Memory B cell (primary cell): ENCODE results near the gene TMEM63B.

Experiments used
- ATAC-seq: fragments of 150-1000 bp; cut with Tn5 transposase; 2 replicates; pipeline ENCODE4 v1.10.0; 2021; ENCODE audit warnings: low read depth, mild to moderate bottlenecking, moderate library complexity
- DNase-seq, 2 donors: peaks; one replicate each; pipeline ENCODE4 v3.0.0; 2022; ENCODE audit warnings: low spot score in 2 of 2
- H3K27ac Mint-ChIP-seq: one replicate; pipeline ENCODE4 v1.8.0; 2022; ENCODE audit warnings: mild to moderate bottlenecking, moderate library complexity, mixed read lengths
- H3K27me3 Mint-ChIP-seq: one replicate; pipeline ENCODE4 v1.8.0; 2022; ENCODE audit warnings: mixed read lengths
- H3K36me3 Mint-ChIP-seq: one replicate; pipeline ENCODE4 v1.8.0; 2022; ENCODE audit warnings: mild to moderate bottlenecking, mixed read lengths
- H3K4me1 Mint-ChIP-seq: one replicate; pipeline ENCODE4 v1.8.0; 2022; ENCODE audit warnings: mixed read lengths
- H3K4me3 Mint-ChIP-seq: one replicate; pipeline ENCODE4 v1.8.0; 2022; ENCODE audit warnings: mild to moderate bottlenecking, moderate library complexity, mixed read lengths
- H3K9me3 Mint-ChIP-seq: one replicate; pipeline ENCODE4 v1.8.0; 2022; ENCODE audit warnings: mixed read lengths

TMEM63B gene

DNA sequence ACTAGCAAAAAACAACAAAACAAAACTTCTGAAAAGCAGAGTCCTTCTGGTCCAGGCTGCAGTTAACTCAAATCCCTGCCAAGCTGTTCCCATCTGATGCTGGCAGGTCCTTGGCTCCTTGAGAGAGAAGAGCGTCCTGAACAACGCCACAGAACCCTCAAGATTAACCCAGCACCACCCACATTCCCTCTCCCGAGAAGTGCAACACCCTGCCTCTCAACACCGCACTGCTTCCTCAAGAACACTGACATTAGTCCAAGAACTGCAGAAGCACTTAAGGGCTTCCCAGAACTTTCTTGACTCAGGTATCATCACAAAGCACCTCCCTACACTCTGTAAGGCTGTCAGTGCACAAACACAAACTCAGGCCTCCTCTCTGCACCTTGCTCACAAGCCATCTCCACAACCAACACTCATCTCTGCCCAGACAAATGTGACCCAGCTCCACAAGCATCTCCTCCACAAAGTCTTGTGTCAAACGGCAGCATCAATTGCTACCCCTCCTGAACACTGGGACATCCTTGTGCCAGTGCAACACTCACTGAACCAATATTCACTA, 7.6 kb upstream of the TMEM63B start:
- Mint-ChIP-seq H3K9me3 (no peaks in the 10 kb centered on the region), H3K36me3 (peaks cover 11% of the 10 kb centered on the region), H3K4me3 (no peak overlapping the region), H3K4me1 (peaks cover 39% of the 10 kb centered on the region), H3K27me3 (no peaks in the 10 kb centered on the region), H3K27ac (peak overlapping the region; percentile 8)
- ATAC-seq: no peak
- no peak for DNase-seq

DNA sequence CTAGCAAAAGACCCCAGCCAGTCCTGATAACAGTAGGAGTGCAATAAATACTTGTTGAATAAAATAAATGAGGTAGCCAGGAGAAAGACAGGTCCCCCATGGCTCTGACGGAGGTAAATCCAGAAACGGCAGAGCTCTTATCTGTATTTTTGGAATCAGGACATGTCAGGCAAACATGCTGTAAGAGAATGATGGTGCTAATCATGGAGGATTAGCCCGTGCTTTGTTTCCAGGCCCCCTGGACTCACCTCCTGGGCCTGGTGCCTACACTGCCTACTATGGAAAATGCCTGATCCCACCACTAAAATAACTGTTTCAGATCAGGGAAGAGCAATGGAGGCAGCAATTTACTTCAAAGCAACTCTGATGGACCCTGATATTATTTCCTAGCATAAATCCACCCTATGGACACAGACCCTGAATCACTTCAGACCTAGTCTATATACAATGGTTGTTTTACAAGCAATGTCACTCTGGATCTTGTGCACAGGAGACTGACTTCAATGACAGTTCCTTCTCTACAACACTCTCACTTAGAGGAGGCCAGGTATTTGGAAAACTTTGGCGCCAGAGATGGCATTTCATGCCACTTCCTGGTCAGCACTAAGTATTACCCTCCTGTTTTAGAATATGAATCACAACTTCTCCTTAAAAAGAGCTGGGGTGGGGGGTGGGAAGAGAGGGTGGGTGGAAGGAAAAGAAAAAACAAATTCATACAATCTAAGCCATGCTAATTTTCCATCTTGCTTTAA, 6.5 kb upstream of the TMEM63B start:
- peaks cover 5% of the 10 kb centered on the region for H3K36me3 Mint-ChIP-seq
- no peaks in the 10 kb centered on the region for H3K9me3 Mint-ChIP-seq
- peaks cover 43% of the 10 kb centered on the region for H3K4me1 Mint-ChIP-seq

DNA sequence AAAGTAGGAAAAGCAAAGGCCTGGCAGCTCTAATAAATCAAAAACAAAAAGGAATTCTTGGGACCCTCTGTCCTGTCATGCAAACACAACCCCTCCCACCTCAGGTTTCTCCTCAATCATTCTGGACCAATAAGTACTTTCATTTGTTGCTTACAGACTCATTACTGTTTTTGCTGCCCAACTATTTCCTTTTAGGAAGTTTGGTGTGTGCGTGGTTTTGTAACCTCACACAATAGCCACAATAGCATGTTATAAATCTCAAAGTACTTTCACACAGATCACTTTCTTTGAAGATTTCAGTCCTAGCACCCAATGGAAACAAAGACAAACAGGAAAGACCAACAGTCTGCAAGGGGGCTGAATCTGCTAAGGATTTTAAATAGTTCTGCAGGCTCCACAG, 4.6 kb upstream of the TMEM63B start:
- ATAC-seq (no peak), DNase-seq (no peak)
- H3K4me3 Mint-ChIP-seq: no peak overlapping the region

More for the DNA sequence above, 6.5 kb upstream of the TMEM63B start:
- H3K27me3 Mint-ChIP-seq: no peaks in the 10 kb centered on the region
- ATAC-seq (no peak), DNase-seq (no peak)
- H3K27ac Mint-ChIP-seq: no peak overlapping the region
- no peak overlapping the region for H3K4me3 Mint-ChIP-seq

DNA sequence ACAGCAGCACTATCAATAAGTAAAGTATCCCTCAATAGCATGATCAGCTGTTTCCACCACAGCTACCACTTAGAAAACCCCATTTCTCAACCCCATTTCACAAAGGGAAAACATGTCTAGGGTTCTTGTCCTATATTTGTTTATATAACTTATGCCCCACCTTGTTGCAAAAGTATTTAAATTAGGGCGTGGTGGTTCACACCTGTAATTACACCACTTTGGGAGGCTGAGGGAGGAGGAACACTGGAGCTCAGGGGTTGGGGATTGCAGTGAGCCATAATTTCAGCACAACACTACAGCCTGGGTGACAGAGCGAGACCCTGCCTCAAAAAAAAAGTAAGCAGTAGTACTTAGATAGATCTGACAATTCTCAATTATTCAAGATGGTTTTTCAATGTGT, 3.8 kb upstream of the TMEM63B start:
- Mint-ChIP-seq H3K9me3 (no peaks in the 10 kb centered on the region), H3K27ac (no peak overlapping the region), H3K36me3 (peaks cover 3% of the 10 kb centered on the region), H3K4me3 (no peak overlapping the region), H3K27me3 (no peaks in the 10 kb centered on the region), H3K4me1 (peaks cover 47% of the 10 kb centered on the region)
- ATAC-seq (no peak), DNase-seq (no peak)

More for the DNA sequence above, 4.6 kb upstream of the TMEM63B start:
- Mint-ChIP-seq H3K4me1 (peaks cover 47% of the 10 kb centered on the region), H3K36me3 (peaks cover 3% of the 10 kb centered on the region), H3K9me3 (no peaks in the 10 kb centered on the region), H3K27me3 (no peaks in the 10 kb centered on the region), H3K27ac (no peak overlapping the region)

DNA sequence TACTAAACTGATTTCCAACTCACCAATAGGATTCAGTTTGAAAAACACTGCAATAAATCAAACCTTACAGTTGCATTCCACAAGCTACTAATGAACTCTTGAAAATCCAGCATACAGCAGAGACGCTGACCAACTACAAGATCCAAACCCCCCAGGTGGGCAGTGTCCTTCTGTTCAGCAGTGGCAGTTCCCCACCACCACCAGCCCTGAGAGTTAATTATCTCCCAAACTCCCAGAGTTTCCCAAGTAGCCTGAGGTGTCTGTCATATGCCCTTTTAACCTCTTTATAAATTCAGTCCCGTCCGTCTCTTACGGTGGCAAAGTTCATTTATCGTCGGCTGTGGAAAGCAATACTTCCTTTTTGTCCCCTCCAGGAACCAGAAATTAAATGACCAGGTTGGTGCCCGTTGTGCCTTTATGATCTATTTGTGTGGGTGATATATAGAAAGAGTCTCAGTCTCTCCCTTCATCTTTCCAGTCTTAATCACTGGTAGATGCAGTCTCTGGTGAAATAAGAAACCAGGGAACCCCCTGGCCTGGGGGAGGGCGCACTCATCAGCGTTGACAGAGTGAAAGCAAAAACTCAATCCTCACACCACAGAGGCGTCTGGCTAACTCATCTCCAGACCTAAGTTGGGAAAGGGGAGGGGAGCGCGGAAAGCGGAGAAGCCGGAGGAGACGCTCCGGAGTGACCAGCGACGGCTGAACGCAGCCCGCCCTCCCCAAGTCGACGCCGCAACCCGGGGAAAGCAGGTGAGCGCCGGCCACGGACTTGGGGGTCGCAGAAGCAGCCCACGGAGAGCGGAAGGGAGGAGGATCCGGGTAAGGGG, 819 bp upstream of the TMEM63B start:
- DNase-seq (peak; percentile 54 to 62), ATAC-seq (peak; percentile 65)
- H3K4me1 Mint-ChIP-seq: peaks cover 39% of the 10 kb centered on the region
- H3K4me3 Mint-ChIP-seq: peak overlapping the region; percentile 96
- H3K9me3 Mint-ChIP-seq: no peaks in the 10 kb centered on the region
- H3K27me3 Mint-ChIP-seq: no peaks in the 10 kb centered on the region
- H3K27ac Mint-ChIP-seq: peak overlapping the region; percentile 98
- peaks cover 3% of the 10 kb centered on the region for H3K36me3 Mint-ChIP-seq

DNA sequence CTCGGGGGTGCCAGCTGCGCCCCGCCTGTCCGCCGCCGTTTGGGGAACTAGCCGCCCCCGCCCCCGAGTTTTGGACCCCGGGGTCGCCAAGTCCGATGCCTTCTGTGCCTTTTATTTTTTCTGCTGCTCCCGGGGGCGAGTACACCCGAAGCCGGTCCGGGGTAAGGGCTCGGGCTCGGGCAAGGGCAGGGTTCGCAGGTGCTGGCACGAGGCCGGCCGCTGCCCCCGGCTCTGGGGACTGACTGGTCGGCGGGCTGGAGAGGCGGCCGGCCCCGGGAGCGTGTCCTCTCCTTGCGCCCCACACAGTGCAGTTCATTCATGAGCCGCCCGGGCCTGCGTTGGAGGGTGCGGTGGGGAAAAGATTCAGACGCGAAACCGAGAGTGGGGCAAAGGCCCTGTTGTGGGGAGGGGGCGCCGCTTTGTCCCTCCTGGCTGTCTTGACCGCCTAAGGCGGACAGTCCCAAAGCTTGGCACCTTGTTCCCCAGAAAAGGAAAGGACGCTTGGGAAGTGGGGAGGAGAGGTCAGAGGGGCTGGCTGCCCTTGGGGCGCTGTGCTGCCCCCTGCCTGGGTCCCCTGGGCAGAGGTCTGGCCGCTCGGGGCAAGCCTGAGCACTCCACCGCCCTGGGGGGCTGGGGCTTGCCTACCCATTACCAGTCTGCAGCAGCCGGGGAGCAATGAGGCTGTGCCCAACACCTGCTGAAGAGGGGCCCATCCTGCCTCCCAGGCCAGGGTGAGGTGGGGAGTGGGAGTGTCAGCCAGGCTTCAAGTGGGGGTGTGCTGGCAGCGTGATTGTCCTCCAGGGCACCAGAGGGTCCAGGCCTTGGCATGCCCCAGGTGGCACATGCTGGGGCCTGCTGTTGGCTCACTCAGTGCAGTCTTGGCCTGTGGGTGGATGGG, 915 bp downstream of the TMEM63B start:
- Mint-ChIP-seq H3K4me1 (peaks cover 41% of the 10 kb centered on the region), H3K27ac (peak overlapping the region; percentile 98)
- DNase-seq: peak; percentile 18 to 43

DNA sequence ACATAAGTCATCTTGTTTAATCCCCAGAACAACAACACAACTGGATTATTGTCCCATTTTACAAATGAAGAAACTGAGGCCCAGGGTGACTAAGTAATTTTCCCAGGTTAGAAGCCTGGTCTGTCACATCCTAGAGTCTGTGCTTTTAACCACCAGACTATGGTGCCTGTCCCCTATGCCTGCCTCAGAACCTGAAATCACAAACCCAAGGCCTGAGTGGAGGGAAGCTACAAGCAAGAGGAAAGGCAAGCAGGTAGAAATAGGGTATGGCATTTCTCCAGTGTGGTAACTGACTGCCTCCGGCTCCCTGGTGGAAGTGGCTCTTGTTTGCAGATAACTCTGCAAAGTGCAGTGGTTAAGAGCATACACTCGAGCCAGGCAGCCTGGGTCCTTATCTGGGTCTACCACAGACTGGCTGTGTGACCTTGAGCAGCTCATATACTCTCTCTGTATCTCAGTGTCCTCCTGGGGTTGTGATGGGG, 2.5 kb downstream of the TMEM63B start:
- DNase-seq (no peak), ATAC-seq (no peak)
- peaks cover 8% of the 10 kb centered on the region for H3K36me3 Mint-ChIP-seq
- H3K27ac Mint-ChIP-seq: peak overlapping the region; percentile 47
- no peaks in the 10 kb centered on the region for H3K9me3 Mint-ChIP-seq
- peaks cover 34% of the 10 kb centered on the region for H3K4me1 Mint-ChIP-seq
- H3K4me3 Mint-ChIP-seq: no peak overlapping the region
- no peaks in the 10 kb centered on the region for H3K27me3 Mint-ChIP-seq

More for the DNA sequence above, 915 bp downstream of the TMEM63B start:
- peaks cover 3% of the 10 kb centered on the region for H3K36me3 Mint-ChIP-seq
- ATAC-seq: no peak
- H3K9me3 Mint-ChIP-seq: no peaks in the 10 kb centered on the region
- H3K4me3 Mint-ChIP-seq: peak overlapping the region; percentile 96
- H3K27me3 Mint-ChIP-seq: no peaks in the 10 kb centered on the region

DNA sequence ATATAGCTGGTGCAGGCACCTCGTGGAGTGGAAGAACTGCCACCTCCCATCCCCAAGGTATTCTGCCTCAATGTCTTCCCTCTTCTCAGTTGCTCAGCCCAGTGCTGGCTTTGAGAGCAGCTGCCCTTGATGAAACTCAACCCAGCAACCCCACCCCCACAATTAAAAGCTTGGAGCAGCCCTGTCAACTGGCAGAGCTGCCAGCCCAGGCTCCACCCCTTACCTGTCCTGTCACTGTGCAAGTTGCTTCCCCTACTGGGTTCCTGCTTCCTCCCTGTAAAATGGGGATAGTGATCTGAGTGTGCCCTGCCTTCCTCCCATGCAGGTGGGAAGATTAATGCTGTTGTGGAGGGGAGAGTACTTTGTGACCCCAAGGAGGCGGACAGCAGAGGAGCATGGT, 4.5 kb downstream of the TMEM63B start:
- ATAC-seq (no peak), DNase-seq (no peak)
- H3K4me1 Mint-ChIP-seq: peaks cover 22% of the 10 kb centered on the region
- H3K9me3 Mint-ChIP-seq: no peaks in the 10 kb centered on the region
- H3K36me3 Mint-ChIP-seq: peaks cover 11% of the 10 kb centered on the region
- peak overlapping the region; percentile 19 for H3K27ac Mint-ChIP-seq
- H3K4me3 Mint-ChIP-seq: no peak overlapping the region
- H3K27me3 Mint-ChIP-seq: no peaks in the 10 kb centered on the region

DNA sequence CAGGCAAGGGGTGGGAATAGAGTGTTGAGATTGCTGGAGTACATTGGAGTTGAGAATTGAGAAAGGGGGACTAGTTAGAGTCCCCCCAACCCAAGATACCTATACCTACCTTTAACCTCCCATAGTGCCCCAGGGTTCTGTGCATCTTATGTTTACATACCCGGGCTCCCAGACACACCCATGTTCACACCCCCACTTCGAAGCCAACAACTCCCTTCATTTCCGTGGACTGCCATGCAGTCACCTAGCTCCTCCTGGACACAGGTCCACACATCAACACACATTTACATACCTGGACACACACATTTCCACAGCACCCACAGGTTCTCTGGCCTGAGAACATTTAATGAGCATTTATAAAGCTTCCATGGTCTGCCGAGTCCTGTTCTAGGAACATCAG, 5.1 kb downstream of the TMEM63B start:
- Mint-ChIP-seq H3K27me3 (no peaks in the 10 kb centered on the region), H3K9me3 (no peaks in the 10 kb centered on the region), H3K36me3 (peaks cover 13% of the 10 kb centered on the region), H3K4me1 (peaks cover 22% of the 10 kb centered on the region), H3K4me3 (no peak overlapping the region), H3K27ac (peak overlapping the region; percentile 19)
- DNase-seq (no peak), ATAC-seq (no peak)

DNA sequence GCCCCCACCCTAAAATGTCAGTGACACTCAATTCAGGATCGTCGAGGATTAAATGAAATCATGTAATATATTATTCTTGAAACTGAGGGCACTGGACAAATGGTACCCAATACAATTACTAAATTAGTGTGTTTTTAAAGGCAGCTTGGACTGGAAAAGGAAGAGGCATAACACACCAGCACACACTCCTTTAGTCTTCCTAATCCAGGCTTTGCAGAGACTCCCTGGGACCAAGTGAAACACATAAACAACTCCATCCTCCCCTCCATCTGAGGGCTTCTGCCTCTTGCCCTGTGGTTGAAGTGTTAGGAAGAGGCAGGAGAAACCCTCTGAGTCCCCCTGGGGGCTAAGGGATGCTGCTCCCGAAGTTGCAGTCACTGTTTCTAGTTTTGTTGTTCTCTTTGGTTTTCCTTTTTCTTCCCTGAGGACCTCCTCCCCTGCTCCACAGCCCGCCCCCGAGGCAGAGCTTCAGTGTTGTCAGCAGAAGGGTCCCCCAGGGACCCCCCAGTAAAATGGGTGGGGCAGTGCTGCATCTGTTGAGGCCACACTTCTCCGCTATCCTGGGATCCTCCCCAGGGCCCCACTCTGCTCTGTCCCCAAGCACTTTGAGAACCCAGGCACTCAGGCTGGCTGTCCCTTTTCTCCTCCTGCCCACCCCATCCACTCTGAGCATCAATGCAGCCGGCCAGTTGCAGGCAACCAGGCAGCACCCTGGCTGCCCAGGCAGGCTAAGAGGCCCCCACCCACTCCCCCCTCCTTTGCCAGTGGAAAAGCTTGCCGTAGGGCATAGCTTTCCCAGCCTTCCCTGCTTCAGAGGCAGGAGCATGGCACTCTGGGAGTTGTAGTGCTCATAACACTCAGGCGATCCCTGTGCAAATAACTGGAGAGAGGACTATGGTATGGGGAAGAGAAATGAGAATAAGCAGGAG, 5.9 kb downstream of the TMEM63B start:
- Mint-ChIP-seq H3K4me3 (no peak overlapping the region), H3K36me3 (peaks cover 13% of the 10 kb centered on the region), H3K4me1 (peaks cover 20% of the 10 kb centered on the region), H3K27me3 (no peaks in the 10 kb centered on the region), H3K9me3 (no peaks in the 10 kb centered on the region), H3K27ac (no peak overlapping the region)
- ATAC-seq (no peak), DNase-seq (no peak)

DNA sequence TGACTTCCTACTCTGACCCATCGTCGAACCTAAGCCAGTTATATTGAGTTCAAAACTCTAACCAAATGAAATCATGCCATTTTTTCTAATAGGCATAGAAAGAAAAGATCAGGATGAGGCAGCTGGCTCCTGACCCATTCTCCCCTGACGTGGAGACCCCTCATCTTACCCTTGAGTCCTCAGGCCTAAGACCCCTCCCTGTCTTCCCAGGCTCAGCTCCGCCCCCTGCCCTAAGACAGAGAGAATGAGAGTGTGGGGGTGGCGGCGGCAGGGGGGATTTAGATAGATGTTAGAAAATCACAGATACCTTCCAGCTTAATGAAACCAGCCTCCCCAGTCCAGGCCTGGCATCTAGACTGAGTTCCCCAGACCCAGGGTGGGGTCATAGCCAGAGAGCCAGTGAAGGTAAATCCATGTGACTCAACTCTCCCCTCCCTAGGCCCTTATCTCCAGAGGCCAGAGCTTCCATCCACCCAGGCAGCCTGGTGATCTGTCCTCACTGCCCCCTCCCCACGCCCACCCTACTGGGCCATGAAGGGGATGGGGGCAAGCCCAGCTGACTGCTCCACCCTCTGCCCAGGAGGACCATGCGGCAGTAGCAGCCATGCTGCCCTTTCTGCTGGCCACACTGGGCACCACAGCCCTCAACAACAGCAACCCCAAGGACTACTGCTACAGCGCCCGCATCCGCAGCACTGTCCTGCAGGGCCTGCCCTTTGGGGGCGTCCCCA, 6.8 kb downstream of the TMEM63B start:
- Mint-ChIP-seq H3K27me3 (no peaks in the 10 kb centered on the region), H3K36me3 (peaks cover 16% of the 10 kb centered on the region), H3K9me3 (no peaks in the 10 kb centered on the region), H3K27ac (no peak overlapping the region), H3K4me3 (no peak overlapping the region), H3K4me1 (peaks cover 19% of the 10 kb centered on the region)
- no peak for ATAC-seq
- no peak for DNase-seq

DNA sequence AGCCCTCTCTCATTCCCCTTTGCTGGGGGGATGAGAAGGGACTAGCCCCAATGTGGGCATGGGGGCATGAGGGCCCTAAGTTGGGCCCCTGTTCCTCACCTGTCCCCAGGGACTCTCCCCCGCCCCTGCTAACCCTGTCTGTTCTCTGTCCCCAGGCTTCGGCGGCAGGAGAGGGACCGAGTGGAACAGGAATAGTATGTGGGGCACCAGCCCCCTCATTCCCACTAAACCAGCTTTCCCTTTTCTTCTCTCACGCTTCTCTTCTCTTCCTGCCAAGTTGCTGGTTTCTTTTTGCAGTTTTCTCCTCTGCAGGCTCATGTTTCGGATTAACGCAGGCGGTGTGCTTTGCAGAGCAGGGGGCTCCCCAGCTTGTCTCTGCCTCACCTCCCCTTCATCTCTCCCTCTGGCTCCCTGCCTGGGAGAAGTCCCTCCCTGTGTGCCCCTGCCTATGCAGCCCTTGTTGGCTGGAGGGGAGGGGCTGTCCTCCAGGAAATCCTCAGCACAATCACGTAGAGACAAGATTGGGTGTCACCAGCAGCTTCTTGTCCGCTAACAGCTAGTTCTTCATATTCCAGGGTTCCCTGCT, 7.9 kb downstream of the TMEM63B start:
- no peaks in the 10 kb centered on the region for H3K9me3 Mint-ChIP-seq
- no peaks in the 10 kb centered on the region for H3K27me3 Mint-ChIP-seq
- ATAC-seq (no peak), DNase-seq (no peak)
- peaks cover 17% of the 10 kb centered on the region for H3K4me1 Mint-ChIP-seq
- no peak overlapping the region for H3K4me3 Mint-ChIP-seq
- H3K36me3 Mint-ChIP-seq: peaks cover 18% of the 10 kb centered on the region
- H3K27ac Mint-ChIP-seq: no peak overlapping the region
